Iris pigment epithelial cell (primary cell): ENCODE results near the gene TSPOAP1.

Experiments
- DNase-seq: peaks from one replicate; pipeline ENCODE4 v3.0.0-alpha.2; 2011; ENCODE audit warnings: low read depth

TSPOAP1 gene

GRCh38 chr17:58328195-58329034 is at the start of gene TSPOAP1:
TSS of gene TSPOAP1 (minus strand) at chr17:58328795. CDS start at chr17:58327920, 875 bp downstream.
- no peak for DNase-seq

GRCh38 chr17:58377661-58378060 is 49.1 kb upstream of the TSPOAP1 start:
- no peak for DNase-seq

- DNase-seq = no peak
Observed at GRCh38 chr17:58377093-58377601, 48.6 kb upstream of the TSPOAP1 start.

- no peak for DNase-seq
Observed at GRCh38 chr17:58376472-58377000, 47.9 kb upstream of the TSPOAP1 start.

- no peak for DNase-seq
Observed at GRCh38 chr17:58375811-58376210, 47.2 kb upstream of the TSPOAP1 start.

- no peak for DNase-seq
Observed at GRCh38 chr17:58375256-58375655, 46.7 kb upstream of the TSPOAP1 start.

- no peak for DNase-seq
Observed at GRCh38 chr17:58373923-58374322, 45.3 kb upstream of the TSPOAP1 start.

- DNase-seq = no peak
Observed at GRCh38 chr17:58373003-58373402, 44.4 kb upstream of the TSPOAP1 start.

- no peak for DNase-seq
Observed at GRCh38 chr17:58371300-58371950, 42.8 kb upstream of the TSPOAP1 start.

GRCh38 chr17:58370716-58371115 is 42.1 kb upstream of the TSPOAP1 start:
- no peak for DNase-seq

- DNase-seq = no peak
Observed at GRCh38 chr17:58370309-58370708, 41.7 kb upstream of the TSPOAP1 start.

GRCh38 chr17:58369214-58370031 is 40.8 kb upstream of the TSPOAP1 start:
- DNase-seq = no peak

- DNase-seq = no peak
Observed at GRCh38 chr17:58368860-58369213, 40.2 kb upstream of the TSPOAP1 start.

GRCh38 chr17:58367461-58367860 is 38.9 kb upstream of the TSPOAP1 start:
- no peak for DNase-seq

- DNase-seq = no peak
Observed at GRCh38 chr17:58365980-58366595, 37.5 kb upstream of the TSPOAP1 start.

- no peak for DNase-seq
Observed at GRCh38 chr17:58365185-58365979, 36.8 kb upstream of the TSPOAP1 start.

GRCh38 chr17:58364270-58364942 is 35.8 kb upstream of the TSPOAP1 start:
- DNase-seq = no peak

GRCh38 chr17:58363457-58364185 is 35.0 kb upstream of the TSPOAP1 start:
- no peak for DNase-seq

- no peak for DNase-seq
Observed at GRCh38 chr17:58362368-58363014, 33.9 kb upstream of the TSPOAP1 start.
